HG03108 (cell line): ENCODE measurements around the gene KDM4B.
"Not testable (repeated sequence)": the region's sequence is repeated elsewhere in the genome, so short reads cannot be mapped to it uniquely, and the experiment has no call there.

Experiments
- ATAC-seq: cut with Tn5 transposase; IDR thresholded peaks from one replicate; pipeline ENCODE4 v1.9.1; 2021; ENCODE audit warnings: moderate library complexity; ENCODE audit not compliant: unreplicated experiment

The KDM4B gene

DNA sequence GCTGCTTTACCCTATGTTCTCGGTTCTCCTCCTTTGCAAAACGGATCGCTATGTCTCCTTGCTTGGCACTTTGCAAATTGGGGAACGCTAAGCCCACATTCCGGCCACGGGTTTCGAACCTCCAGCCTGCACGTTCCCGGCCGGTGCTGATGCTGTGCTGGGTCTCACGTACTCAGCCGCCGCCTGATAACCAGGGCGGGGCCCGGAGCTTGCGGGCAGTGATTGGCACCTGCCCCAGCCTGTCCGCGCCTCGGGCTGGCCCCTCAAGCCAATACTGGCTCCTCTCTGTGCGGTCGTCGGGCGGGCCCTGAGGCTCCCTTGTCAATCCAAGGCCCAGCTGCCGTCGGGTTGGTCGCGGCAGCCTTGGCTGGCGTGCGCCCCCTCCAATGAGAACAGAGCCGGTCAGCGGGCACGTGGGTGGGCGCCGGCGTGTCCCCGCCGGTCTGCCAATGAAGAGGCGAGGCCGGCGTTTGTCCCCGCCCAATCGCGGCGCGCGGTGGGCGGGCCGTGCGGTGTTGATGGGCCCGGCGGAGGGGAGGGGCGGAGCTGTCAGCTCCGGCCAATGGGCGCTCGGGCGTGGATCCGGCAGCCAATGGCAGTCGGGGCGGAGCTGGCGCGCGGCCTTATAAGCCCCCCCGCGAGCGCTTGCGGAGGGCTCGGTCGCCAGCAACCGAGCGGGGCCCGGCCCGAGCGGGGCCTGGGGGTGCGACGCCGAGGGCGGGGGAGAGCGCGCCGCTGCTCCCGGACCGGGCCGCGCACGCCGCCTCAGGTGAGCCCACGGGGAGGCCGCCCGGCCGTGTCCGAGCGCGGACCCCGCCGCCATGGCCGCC is at the start of gene KDM4B:
Gene KDM4B (plus strand): TSS at position 652 of the 830 bp plus-strand sequence. CDS start 63,778 bp downstream, outside the sequence.
- ATAC-seq = peak; percentile 88

DNA sequence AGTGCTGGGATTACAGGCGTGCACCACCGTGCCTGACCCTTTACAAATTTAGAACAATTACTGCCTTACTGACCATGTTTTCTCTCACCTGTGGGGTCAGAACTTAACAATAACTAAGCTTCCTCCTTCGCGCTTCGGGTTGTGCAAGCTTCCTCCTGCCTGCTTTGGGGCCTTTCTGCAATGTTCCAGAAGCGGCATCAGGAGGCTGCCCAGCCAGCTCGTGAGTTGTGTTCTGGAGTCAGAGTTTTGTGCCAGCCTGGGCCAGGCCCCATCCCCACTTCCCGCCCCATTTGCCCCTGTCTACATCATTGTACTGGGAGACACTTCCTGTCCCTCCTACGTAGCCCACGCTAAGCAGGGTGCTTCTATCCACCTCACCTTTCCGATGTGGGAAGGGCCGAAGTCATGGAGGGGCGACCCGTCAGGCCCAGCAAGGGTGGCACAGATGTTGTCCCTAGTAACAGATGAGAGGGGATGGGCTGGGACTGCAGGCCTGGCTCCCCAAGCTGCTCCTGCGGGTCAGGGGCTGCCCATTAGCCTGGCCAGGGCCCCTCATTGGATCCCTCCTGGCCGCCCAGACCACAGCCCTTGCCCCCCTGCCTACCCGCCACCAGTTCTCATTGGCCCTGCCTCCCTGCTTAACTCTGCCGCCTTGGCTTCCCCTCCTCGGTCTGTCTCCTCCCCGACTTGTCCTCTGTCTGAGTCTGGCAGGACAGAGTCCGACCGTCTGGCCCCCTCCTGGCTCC is 46.2 kb upstream of the KDM4B start:
- no peak for ATAC-seq

DNA sequence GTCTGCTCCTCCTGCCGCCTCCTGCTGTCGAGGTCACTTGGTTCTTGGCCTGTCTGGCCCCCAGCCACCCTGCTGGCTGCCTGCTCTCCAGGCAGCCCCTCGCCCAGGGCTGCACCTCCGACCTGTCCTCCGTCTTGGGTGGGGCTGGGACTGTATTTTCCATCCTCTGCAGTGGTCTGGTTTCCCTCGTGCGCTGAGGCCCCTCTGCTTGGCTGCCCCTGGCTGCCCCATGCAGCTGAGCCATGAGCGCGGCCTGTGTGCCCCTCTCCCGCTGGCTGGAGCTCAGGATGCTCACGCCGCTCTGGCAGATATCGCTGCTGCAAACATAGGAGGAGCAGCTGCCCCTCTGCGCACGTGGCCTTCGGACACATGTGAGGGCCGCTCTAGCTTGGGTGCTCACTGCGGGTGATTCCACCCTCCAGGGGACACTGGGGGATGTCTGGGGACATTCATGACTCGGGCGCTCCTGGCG is 45.6 kb upstream of the KDM4B start:
- ATAC-seq = no peak

DNA sequence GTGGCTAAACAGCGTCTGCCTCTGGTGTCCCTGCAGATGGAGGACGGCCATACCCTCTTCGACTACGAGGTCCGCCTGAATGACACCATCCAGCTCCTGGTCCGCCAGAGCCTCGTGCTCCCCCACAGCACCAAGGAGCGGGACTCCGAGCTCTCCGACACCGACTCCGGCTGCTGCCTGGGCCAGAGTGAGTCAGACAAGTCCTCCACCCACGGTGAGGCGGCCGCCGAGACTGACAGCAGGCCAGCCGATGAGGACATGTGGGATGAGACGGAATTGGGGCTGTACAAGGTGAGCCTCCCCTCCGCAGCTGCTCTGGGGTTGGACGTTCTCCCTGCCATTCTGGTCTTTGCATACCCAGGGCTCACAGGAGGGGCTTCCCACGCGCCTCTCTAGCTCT is 39.7 kb upstream of the KDM4B start:
- ATAC-seq = no peak

DNA sequence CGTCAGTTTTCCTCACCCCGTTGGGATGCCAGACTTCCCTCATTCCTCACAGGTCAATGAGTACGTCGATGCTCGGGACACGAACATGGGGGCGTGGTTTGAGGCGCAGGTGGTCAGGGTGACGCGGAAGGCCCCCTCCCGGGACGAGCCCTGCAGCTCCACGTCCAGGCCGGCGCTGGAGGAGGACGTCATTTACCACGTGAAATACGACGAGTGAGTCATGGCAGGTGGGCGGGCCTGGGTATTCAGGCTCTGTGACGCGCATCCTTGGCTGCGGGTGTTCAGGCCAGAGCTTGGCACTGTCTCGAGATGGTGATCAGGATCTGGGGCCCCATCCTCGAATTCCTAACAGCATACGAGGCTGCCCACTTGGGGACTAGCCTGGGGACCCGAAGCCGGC is 38.2 kb upstream of the KDM4B start:
- no peak for ATAC-seq

DNA sequence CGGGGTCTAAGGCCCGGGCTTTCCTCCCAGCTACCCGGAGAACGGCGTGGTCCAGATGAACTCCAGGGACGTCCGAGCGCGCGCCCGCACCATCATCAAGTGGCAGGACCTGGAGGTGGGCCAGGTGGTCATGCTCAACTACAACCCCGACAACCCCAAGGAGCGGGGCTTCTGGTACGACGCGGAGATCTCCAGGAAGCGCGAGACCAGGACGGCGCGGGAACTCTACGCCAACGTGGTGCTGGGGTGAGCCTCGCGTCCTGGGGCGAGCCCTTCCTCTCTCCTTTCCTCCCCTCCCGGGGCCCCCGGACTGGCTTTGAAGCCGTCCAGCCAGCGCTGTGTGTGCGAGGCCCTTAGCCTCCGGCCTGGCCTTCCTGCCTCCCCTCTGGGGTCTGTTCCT is 36.2 kb upstream of the KDM4B start:
- no peak for ATAC-seq

DNA sequence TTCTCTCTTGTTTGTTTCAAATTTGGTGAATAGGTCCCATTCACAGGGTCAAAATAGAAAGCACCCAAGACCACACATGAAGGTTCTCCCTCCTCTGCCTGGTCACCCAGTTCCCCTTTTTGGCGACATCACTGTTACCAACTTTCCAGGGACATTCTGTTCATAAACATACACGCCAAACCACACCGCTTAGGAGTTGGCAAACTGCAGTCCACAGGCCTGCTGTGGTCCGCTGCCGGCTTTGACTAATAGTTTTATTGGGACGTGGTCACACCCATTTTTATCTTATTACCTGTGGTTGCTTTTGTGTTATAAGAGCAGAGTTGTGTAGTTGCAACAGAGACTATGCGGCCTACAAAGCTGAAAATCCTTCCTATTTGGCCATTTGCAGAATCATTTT is 35.4 kb upstream of the KDM4B start:
- ATAC-seq = no peak

DNA sequence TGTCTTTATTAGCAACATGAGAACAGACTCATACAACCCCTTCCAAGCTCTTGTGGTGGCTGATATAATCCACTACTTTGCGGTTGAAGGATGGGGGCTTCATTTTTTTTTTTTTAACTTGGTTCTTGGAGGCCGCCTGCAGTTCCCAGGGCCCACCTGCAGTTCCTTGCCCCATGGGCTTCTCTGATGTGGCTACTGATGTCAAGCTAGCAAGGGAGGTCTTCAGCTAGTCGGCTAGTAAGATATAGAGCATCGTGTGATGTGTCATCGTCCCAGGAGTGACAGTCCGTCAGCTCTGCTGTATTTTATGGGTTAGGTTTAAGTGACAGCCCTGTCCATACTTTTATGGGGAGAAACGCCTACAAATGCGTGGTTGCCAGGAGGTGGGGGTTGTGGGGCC is 33.5 kb upstream of the KDM4B start:
- ATAC-seq = no peak

DNA sequence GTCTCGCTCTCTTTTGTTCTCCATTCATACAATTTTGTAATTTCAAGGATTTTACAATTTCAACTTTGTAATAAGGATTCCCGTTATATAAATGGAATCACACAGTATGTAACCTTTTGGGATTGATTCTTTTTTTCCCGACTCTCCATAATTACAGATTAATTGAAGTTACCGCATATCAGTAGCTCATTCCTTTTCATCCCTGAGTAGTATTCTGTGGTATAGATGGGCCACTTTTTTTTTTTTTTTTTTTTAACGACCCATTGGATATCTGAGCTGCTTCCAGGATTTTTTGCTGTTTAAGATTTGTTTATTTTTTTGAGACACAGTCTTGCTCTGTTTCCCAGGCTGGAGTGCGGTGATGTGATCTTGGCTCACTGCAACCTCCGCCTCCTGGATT is 31.9 kb upstream of the KDM4B start:
- no peak for ATAC-seq

DNA sequence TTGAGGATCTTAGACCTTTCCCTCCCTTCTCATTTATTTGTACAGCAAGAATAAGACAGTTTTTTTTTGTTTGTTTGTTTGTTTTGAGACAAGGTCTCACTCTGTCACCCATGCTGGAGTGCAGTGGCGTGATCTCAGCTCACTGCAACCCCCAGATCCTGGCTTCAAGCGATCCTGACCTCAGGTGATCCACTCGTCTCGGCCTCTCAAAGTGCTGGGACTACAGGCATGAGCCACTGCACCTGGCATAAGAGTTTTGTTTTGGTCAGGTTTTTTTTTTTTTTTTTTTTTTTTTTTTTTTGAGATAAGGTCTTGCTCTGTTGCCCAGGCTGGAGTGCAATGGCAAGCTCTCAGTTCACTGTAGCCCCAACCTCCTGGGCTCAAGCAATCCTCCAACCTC is 30.5 kb upstream of the KDM4B start:
- not testable (repeated sequence) for ATAC-seq

DNA sequence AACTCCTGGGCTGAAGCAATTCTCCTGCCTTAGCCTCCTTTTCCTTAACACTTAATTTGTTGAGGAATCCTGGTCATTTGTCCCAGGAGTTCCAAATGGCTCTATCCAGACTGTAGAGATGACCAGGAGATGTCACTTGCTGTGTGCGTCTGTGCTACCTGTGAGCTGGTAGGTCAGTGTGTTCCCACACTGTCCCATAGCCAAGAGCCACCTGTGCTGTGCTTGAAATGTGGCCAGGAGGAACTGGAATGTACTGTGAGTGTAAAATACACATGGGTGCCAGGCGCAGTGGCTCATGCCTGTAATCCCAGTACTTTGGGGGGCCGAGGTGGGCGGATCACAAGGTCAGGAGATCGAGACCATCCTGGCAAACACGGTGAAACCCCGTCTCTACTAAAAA is 29.4 kb upstream of the KDM4B start:
- ATAC-seq = no peak

DNA sequence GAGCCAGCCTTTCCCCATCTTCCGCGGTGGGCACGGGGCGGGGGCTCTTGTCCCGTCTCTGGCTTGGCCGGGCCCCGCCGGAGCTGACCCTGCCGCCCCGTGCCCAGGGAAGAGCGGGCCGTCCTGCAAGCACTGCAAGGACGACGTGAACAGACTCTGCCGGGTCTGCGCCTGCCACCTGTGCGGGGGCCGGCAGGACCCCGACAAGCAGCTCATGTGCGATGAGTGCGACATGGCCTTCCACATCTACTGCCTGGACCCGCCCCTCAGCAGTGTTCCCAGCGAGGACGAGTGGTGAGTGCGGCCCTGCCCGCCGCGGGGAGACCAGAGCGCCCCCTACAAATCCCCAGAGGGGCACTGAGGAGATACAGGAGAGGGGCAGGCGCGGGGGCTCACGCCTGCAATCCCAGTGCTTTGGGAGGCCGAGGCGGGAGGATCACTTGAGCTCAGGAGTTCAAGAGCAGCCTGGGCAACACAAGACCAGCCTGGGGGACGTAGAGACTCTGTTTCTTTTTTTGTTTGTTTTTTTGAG is 27.2 kb upstream of the KDM4B start:
- not testable (repeated sequence) for ATAC-seq

DNA sequence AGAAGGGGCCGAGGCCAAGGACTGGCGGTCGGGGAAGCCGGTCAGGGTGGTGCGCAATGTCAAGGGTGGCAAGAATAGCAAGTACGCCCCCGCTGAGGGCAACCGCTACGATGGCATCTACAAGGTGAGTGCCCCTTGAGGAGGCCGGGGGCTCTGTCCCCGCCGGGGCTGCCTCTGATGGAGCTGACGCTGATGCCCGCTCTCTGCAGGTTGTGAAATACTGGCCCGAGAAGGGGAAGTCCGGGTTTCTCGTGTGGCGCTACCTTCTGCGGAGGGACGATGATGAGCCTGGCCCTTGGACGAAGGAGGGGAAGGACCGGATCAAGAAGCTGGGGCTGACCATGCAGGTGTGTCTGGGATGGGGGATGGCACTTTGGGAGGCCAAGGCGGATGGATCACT is 18.3 kb upstream of the KDM4B start:
- ATAC-seq = not testable (repeated sequence)

DNA sequence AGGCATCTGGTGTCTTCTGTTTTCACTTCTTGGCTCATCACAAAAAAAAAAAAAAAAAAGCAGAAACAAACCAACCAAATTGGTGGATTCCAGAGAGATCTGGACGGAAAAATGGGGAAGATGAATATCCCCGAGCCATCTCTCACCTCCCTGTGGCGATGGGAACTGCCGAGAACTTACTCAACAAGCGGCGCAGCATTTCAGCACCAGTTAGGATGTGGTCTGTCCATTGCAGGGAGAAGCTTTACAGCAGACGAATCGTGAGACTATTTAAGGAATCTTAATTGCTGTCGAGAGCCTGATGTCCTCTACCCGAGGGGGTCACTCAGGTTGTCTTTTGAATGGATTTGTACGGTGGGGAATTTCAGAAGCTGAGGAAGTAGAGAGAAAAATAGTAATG is 17.3 kb upstream of the KDM4B start:
- no peak for ATAC-seq

DNA sequence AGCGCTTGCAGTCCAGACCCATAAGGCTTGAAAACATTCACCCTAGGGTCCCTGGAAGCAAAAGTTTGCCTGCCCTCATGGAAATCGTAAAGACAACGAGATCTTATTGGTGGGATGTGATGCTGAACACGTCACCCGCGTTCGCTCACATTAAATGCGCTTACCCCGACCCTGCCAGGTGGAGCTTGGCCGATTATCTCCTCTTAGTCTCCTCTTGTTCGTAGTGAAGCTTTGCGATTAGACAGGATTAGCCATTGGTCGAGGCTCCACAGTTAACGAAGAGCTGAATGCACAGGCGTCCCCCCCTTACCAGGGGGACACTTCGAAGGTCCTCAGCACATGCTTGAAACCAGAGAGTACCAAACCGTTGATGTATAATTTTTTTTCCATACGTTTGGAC is 16.0 kb upstream of the KDM4B start:
- ATAC-seq = no peak

DNA sequence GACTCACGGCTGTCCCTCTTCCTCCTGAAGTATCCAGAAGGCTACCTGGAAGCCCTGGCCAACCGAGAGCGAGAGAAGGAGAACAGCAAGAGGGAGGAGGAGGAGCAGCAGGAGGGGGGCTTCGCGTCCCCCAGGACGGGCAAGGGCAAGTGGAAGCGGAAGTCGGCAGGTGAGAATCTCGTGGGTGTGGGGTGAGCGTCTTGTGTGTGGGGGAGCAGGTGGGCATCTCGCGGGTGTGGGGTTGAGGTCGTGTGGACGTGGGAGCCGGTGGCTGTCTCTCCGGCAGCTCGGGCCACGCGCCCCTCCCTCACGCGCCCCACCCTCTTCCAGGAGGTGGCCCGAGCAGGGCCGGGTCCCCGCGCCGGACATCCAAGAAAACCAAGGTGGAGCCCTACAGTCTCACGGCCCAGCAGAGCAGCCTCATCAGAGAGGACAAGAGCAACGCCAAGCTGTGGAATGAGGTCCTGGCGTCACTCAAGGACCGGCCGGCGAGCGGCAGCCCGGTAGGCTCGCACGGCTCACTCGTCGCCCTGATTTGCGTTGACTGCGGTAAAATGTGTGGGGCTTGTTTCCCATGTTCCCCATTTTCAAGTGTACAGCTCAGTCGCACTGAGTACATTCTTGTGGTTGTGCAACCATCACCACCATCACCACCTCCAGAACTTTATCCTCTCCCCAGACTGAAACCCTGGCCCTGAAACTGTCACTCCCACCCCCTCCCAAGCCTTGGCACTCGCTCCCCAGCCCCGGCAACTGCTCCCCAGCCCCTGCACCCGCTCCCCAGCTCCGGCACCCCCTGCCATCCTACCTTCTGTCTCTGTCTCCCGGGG is 14.4 kb upstream of the KDM4B start:
- not testable (repeated sequence) for ATAC-seq

DNA sequence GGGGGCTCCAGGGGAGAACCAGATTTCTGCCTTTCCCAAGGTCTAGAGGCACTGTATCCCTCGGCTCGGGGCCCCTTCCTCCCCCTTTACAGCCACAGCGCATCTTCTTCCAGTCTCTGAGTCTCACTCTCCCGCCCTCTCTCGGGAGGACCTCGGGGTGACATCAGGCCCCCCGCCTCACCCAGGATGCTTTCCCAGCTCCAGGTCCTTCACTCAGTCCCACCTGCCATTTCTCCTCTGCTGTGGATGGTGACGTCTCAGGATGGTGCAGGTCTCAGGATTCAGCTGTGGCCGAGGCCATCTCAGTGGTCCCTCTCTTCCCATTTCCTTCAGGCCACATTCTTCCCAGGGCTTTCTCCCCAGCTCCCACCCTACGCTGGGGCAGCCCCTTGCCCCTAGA is 13.6 kb upstream of the KDM4B start:
- no peak for ATAC-seq

DNA sequence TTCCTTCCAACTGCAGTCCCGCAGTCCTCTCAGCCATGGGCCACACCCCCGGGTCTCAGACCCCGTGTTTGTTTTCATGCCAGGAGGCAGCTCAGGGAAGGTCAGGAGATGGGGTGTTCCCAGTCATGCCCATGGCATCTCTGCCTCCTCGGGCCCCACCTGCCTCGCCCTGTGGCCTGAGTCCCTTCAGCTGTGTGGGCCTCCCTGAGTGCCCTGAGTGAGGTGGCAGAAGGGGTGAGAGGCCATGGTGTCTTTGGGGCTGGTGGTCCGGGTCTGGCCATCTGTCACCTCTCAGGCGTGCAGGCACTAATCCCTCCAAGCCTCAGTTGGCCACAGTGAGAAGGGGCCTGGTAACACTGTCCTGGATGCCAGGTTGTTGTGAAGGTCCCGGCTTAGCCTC is 10.9 kb upstream of the KDM4B start:
- ATAC-seq = no peak

DNA sequence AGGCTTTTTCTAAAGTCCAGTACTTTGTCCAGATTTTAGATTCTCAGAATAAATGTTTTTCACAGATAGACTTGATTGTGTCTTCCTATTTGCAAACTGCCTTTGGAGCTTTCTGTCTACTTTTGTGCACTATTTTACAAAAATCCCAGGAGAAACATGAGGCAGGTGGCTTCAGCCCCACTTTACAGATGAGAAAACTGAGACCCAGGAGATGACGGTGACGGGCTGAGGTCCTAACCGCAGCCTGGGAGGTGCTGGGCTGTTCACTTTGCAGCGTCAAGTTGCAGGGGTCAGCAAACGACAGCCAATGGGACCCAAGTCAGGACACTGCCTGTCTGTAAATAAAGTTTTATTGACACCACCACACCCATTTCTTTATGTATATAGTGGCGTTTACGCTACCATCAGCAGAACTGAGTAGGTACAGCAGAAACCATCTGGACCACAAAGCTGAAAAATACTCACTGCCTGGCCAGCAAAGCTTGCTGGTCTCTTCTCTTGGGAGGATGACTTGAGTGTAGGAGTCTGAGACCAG is 6.8 kb upstream of the KDM4B start:
- ATAC-seq = no peak

DNA sequence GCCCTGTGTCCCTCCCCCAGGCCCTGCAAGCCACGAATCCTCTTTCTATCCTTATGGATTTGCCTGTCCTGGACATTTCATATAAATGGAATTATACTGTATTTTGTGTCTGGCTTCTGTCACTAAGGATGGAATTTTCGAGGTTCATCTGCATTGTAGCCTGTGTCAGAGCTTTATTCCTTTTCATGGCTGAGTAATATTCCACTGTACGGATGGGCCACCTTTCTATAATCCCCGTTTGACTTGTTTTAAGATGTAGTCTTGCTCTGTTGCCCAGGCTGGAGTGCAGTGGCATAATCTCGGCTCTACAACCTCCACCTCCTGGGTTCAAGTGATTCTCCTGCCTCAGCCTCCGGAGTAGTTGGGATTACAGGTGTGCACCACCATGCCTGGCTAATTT is 3.9 kb upstream of the KDM4B start:
- no peak for ATAC-seq

DNA sequence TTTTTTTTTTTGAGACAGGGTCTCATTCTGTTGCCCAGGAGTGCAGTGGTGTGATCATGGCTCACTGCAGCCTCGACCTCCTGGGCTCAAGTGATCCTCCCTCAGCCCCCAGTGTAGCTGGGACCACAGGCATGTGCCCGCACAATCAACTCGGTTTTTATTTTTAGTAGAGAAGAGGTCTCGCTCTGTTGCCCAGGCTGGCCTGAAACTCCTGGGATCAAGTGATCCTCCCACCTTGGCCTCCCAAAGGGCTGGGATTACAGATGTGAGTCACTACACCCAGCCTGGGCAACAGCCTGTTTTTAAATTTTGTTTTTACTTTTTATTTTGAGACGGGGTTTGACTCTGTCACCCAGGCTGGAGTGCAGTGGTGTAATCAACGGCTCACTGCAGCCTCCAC is 2.3 kb upstream of the KDM4B start:
- ATAC-seq = no peak
